ENCODE measurements around the gene DCC. TPM values are rescaled to one million over a fixed set of nuclear protein-coding genes. Genes with fewer than 3 reads are reported as not detected.

Gene DCC
- total RNA-seq, 1 experiment from 2014 or later: not detected

DNA sequence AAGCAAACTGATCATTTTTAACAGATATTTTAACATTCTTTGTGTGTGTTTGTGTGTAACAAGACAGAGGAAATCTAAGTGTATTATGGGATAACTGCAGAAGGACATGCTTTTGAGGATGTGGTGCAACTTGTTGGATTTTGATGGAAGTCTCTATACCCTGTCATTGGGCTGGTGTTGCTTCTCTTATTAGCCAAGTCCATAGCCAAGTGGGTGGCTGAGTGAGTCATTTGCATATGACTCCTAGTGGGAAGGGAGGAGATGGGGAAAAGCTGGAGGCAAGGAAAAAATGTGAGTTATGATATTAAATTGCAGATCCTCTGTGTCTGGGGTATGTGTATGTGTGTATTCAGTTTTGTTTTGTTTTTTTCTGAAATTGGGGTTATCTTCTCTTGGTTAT, 879.9 kb downstream of the DCC start:
- H3K4me1 ChIP-seq (ENCODE audit: insufficient read depth, low read length): no peaks in the 10 kb centered on the region
- intact Hi-C loops (cut with micrococcal nuclease): no loop called here
- H3K9me2 ChIP-seq (replicated peaks; ENCODE audit: low read length): no peaks in the 10 kb centered on the region
- H3K4me3 ChIP-seq (ENCODE audit: low read length): no peak overlapping the region
- H3K79me2 ChIP-seq (ENCODE audit: low read length): no peaks in the 10 kb centered on the region
- peaks cover 8% of the 10 kb centered on the region; the same call in 1 of the 2 replicates for H3K9me3 ChIP-seq (ENCODE audit: low read length)
- no peaks in the 10 kb centered on the region for H4K20me1 ChIP-seq (ENCODE audit: low read length)
- H2AFZ ChIP-seq (ENCODE audit: low read length): no peak overlapping the region
- no peaks in the 10 kb centered on the region for H3K36me3 ChIP-seq (ENCODE audit: low read depth, low read length)
- H3F3A ChIP-seq (ENCODE audit: low read length, unreplicated experiment): no peaks in the 10 kb centered on the region
- no peak overlapping the region for H3K4me2 ChIP-seq (ENCODE audit: low read length)
- H3K9ac ChIP-seq (ENCODE audit: low read length): no peak overlapping the region
- H3K27ac ChIP-seq (ENCODE audit: low read length): no peak overlapping the region
- H3K27me3 ChIP-seq (ENCODE audit: low read length): no peaks in the 10 kb centered on the region
- CTCF ChIA-PET: no interaction called here
- TF ChIP-seq, protein P1, sequence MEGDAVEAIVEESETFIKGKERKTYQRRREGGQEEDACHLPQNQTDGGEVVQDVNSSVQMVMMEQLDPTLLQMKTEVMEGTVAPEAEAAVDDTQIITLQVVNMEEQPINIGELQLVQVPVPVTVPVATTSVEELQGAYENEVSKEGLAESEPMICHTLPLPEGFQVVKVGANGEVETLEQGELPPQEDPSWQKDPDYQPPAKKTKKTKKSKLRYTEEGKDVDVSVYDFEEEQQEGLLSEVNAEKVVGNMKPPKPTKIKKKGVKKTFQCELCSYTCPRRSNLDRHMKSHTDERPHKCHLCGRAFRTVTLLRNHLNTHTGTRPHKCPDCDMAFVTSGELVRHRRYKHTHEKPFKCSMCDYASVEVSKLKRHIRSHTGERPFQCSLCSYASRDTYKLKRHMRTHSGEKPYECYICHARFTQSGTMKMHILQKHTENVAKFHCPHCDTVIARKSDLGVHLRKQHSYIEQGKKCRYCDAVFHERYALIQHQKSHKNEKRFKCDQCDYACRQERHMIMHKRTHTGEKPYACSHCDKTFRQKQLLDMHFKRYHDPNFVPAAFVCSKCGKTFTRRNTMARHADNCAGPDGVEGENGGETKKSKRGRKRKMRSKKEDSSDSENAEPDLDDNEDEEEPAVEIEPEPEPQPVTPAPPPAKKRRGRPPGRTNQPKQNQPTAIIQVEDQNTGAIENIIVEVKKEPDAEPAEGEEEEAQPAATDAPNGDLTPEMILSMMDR (conservative IDR thresholded peaks at IDR 0.05; ENCODE audit: low read depth, low read length): no peak
- TF ChIP-seq EZH2phosphoT487 (IDR thresholded peaks at IDR 0.05; ENCODE audit: borderline replicate concordance, low read length): no peak
- no peak for TF ChIP-seq EZH2 (IDR thresholded peaks at IDR 0.05; ENCODE audit: low read length, unreplicated experiment)
- POLR2A ChIA-PET (ENCODE audit: unreplicated experiment): no interaction called here
- ATAC-seq (no peak), DNase-seq (no peak)
- no TSS peak for BruUV-seq (replicated peaks)

DNA sequence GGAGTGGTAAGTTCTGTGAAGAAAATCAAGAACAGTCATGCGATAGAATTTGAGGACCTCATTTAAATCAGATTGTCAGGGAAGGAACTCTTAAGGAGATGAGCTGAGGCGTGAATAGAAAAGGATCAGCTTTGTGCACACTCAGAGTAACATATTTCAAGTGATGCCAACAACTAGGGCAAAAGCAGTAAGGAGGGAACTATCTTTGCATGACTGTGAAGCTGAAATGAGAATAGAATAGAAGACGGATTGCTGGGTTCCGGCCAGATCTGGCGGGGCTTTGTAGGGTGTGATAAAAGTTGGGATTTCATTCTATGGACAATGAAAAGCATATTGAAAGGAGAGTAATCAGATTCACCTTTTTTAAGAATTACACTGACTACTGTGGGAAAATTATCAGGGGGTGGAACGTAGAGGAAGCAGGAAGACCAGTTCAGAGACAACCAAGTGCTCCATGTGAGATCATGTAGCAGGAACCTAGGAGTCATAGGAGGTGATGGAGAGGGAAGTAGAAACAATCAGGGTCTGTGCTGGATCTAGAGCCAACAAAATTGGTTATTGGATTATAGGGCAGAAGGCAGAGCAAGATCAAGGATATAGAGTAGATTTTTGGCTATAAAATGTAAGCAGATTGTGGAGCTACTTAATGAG, 884.3 kb downstream of the DCC start:
- Histone ChIP-seq H3K4me1 (ENCODE audit: insufficient read depth, low read length) (no peaks in the 10 kb centered on the region), H3K9ac (ENCODE audit: low read length) (no peak overlapping the region), H3K27ac (ENCODE audit: low read length) (no peak overlapping the region), H2AFZ (ENCODE audit: low read length) (no peak overlapping the region), H3F3A (ENCODE audit: low read length, unreplicated experiment) (no peaks in the 10 kb centered on the region), H3K4me3 (ENCODE audit: low read length) (no peak overlapping the region), H3K9me3 (ENCODE audit: low read length) (0 out of 2 replicates have a peak, but pooled peaks cover 9% of the 10 kb centered on the region), H3K27me3 (ENCODE audit: low read length) (no peaks in the 10 kb centered on the region), H3K36me3 (ENCODE audit: low read depth, low read length) (no peaks in the 10 kb centered on the region), H3K79me2 (ENCODE audit: low read length) (no peaks in the 10 kb centered on the region), H3K4me2 (ENCODE audit: low read length) (no peak overlapping the region), H4K20me1 (ENCODE audit: low read length) (no peaks in the 10 kb centered on the region), H3K9me2 (replicated peaks; ENCODE audit: low read length) (no peaks in the 10 kb centered on the region)
- BruUV-seq (replicated peaks): no TSS peak
- intact Hi-C loops (cut with micrococcal nuclease): no loop called here
- ChIA-PET CTCF (no interaction called here), POLR2A (ENCODE audit: unreplicated experiment) (no interaction called here)
- no peak for ATAC-seq
- TF ChIP-seq, protein P1 (conservative IDR thresholded peaks at IDR 0.05; ENCODE audit: low read depth, low read length): no peak
- no peak for TF ChIP-seq EZH2 (IDR thresholded peaks at IDR 0.05; ENCODE audit: low read length, unreplicated experiment)
- DNase-seq: no peak

DNA sequence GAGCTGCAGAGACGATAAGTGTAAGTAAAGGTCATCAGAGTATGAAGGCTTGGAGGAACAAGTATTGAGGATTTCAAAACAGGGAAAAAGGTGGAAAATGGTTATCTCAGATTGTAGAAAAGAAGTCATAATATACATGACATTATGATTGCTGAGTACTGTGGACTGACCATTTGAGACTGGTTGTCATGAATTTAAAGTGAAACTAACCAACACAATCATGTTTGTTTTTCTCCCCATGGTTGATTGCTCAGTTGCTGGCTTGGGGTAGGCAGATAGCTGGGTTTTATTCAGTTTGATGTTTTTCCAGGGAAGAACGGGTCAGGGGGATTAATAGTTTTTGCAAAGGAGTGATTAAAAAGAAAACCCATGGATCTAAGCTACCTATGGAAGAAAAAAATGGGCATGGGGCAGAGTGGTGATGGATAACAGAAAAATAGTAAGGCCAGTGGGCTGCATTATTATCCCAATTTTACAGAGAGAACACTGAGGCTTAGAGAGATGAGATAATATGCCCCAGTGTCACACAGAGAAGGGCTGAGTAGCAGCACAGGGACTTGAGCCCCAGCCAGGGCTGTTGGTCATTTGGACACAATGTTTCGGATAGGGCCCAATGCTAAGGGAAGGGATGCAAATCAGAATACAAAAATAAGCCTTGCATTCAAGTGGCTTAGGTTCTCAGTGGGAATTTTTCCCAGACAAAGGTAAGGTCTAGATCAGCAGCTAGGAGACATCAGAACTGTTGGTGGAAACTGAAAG, 885.7 kb downstream of the DCC start:
- Histone ChIP-seq H3K79me2 (ENCODE audit: low read length) (no peaks in the 10 kb centered on the region), H3K4me1 (ENCODE audit: insufficient read depth, low read length) (no peaks in the 10 kb centered on the region), H3K36me3 (ENCODE audit: low read depth, low read length) (no peaks in the 10 kb centered on the region), H3F3A (ENCODE audit: low read length, unreplicated experiment) (no peaks in the 10 kb centered on the region), H3K4me2 (ENCODE audit: low read length) (no peak overlapping the region), H3K27me3 (ENCODE audit: low read length) (no peaks in the 10 kb centered on the region), H3K27ac (ENCODE audit: low read length) (no peak overlapping the region), H3K4me3 (ENCODE audit: low read length) (no peak overlapping the region), H3K9ac (ENCODE audit: low read length) (no peak overlapping the region), H2AFZ (ENCODE audit: low read length) (no peak overlapping the region), H3K9me3 (ENCODE audit: low read length) (0 out of 2 replicates have a peak, but pooled peaks cover 9% of the 10 kb centered on the region), H3K9me2 (replicated peaks; ENCODE audit: low read length) (no peaks in the 10 kb centered on the region), H4K20me1 (ENCODE audit: low read length) (no peaks in the 10 kb centered on the region)
- intact Hi-C loops (cut with micrococcal nuclease): no loop called here
- ATAC-seq (no peak), DNase-seq (no peak)
- TF ChIP-seq, protein P1 (conservative IDR thresholded peaks at IDR 0.05; ENCODE audit: low read depth, low read length): no peak
- no peak for TF ChIP-seq EZH2 (IDR thresholded peaks at IDR 0.05; ENCODE audit: low read length, unreplicated experiment)
- no peak for TF ChIP-seq EZH2phosphoT487 (IDR thresholded peaks at IDR 0.05; ENCODE audit: borderline replicate concordance, low read length)
- ChIA-PET CTCF (no interaction called here), POLR2A (ENCODE audit: unreplicated experiment) (no interaction called here)
- BruUV-seq (replicated peaks): no TSS peak

All from PC-3 (cell line).